ENCODE measurements around the gene GTF2H1. TPM values are rescaled to one million over a fixed set of nuclear protein-coding genes. Genes with fewer than 3 reads are reported as not detected.

GTF2H1 gene
- 10 to 100 TPM; 24.3 to 33.8 (median 27.2) TPM for polyA plus RNA-seq

DNA sequence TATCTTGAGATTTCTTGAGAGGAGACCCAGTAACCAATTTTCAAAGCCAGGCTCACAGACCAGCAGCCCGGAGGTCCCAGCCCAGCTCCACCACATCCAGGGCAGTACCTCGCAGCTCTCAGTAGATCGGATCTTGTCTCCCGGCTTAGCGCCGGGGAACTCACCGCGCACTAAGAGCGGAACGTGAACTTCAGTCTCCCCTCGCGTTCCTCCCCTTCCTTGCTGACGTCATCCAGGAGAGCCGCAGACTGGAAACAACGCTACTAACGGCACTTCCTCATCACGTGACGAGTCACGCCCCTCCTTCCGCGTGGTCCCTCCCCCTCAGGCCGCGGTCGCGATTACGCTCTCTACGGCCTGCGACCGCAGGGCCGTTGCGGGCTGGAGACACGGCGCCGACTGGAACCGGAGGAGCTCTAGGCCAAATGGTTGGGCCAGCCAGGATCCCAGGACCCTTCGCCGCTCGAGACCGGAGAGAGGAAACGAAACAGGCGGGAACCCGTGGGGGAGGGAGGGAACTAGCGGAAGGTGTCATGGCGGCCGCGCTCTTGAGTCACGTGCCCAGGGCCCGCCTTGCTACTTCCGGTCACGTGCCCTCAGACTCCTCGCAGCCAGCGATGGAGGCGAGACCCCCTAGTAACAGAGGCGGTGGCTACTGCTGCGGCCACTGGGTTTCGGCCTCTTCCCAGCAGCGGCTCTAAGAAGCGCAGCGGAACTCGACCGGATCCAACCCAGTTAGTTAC is at the start of gene GTF2H1, which contains the start of gene HPS5:
Gene GTF2H1 (plus strand): TSS at position 599 of the 743 bp plus-strand sequence. CDS start 10,508 bp downstream, outside the sequence.
Gene HPS5 (minus strand): TSS at position 172 of the 743 bp plus-strand sequence. CDS start 4,282 bp downstream, outside the sequence.
- Mint-ChIP-seq H3K27ac (peak within 1 kb of the TSS; percentile 99 to 100 (median 100)), H3K4me1 (peaks cover 52 to 81% of the 10 kb centered on the region in 2 donors), H3K27me3 (ENCODE audit: low read depth in 3 of 3) (peaks cover 8 to 18% (median 12%) of the 10 kb centered on the region in 3 donors), H3K9me3 (no peaks in the 10 kb centered on the region), H3K36me3 (peaks cover 0 to 3% (median 0%) of the 10 kb centered on the region in 3 donors), H3K4me3 (peak within 1 kb of the TSS; percentile 95 to 100 (median 99))
- peak; percentile 96 to 98 (median 98) for DNase-seq

- peaks cover 0 to 3% (median 0%) of the 10 kb centered on the region in 3 donors for H3K27me3 Mint-ChIP-seq (ENCODE audit: low read depth in 3 of 3)
- H3K36me3 Mint-ChIP-seq: peaks cover 18 to 38% (median 36%) of the 10 kb centered on the region in 3 donors
- no peak for DNase-seq
- H3K4me1 Mint-ChIP-seq: peaks cover 8 to 9% of the 10 kb centered on the region in 2 donors
- H3K9me3 Mint-ChIP-seq: no peaks in the 10 kb centered on the region
- H3K4me3 Mint-ChIP-seq: no peak overlapping the region
- no peak overlapping the region for H3K27ac Mint-ChIP-seq
Measured at GRCh38 chr11:18277565-18278271, 44.6 kb upstream of the GTF2H1 start.

DNA sequence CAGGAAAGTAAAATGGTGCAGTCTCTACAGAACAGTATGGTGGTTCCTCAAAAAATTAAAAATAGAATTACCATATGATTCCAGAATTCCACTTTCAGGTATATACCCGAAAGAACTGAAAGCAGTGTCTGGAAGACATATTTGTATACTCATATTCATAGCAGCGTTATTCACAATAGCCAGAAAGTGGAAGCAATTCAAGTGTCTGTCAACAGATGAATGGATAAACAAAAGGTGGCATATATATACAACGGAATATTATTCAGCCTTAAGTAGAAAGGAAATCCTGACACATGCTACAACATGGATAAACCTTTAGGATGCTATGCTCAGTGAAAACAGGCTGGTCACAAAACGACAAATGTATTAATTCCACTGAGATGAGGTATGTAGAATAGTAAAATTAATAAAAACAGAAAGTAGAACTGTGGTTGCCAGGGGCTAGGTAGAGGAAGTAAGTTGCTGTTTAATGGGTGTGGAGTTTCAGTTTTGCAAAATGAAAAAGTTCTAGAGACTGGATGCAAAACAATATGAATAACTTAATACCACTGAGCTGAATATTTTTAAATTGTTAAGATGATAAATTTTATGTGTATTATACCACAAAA is 41.8 kb upstream of the GTF2H1 start:
- Mint-ChIP-seq H3K36me3 (peaks cover 21 to 42% (median 36%) of the 10 kb centered on the region in 3 donors), H3K4me1 (peaks cover 8 to 9% of the 10 kb centered on the region in 2 donors), H3K27ac (peak overlapping the region; percentile 51 to 93 (median 77)), H3K27me3 (ENCODE audit: low read depth in 3 of 3) (no peaks in the 10 kb centered on the region), H3K4me3 (peak overlapping the region in 4 of 5 donors; percentile 5 to 87 (median 56)), H3K9me3 (no peaks in the 10 kb centered on the region)
- DNase-seq: peak in 1 of 3 donors; percentile 1

GRCh38 chr11:18282626-18283025 is 39.7 kb upstream of the GTF2H1 start:
- Mint-ChIP-seq H3K9me3 (no peaks in the 10 kb centered on the region), H3K27ac (no peak overlapping the region), H3K27me3 (ENCODE audit: low read depth in 3 of 3) (no peaks in the 10 kb centered on the region), H3K4me1 (peaks cover 8 to 9% of the 10 kb centered on the region in 2 donors), H3K36me3 (peaks cover 34 to 50% (median 39%) of the 10 kb centered on the region in 3 donors), H3K4me3 (no peak overlapping the region)
- DNase-seq: no peak

- no peak overlapping the region for H3K27ac Mint-ChIP-seq
- no peak for DNase-seq
- no peaks in the 10 kb centered on the region for H3K9me3 Mint-ChIP-seq
- peaks cover 30 to 56% (median 33%) of the 10 kb centered on the region in 3 donors for H3K36me3 Mint-ChIP-seq
- H3K4me3 Mint-ChIP-seq: no peak overlapping the region
- H3K4me1 Mint-ChIP-seq: peaks cover 1 to 2% of the 10 kb centered on the region in 2 donors
- H3K27me3 Mint-ChIP-seq (ENCODE audit: low read depth in 3 of 3): no peaks in the 10 kb centered on the region
Measured at GRCh38 chr11:18285841-18286240, 36.5 kb upstream of the GTF2H1 start.

- no peaks in the 10 kb centered on the region for H3K9me3 Mint-ChIP-seq
- H3K4me1 Mint-ChIP-seq: no peaks in the 10 kb centered on the region
- H3K36me3 Mint-ChIP-seq: peaks cover 36 to 59% (median 38%) of the 10 kb centered on the region in 3 donors
- no peak overlapping the region for H3K4me3 Mint-ChIP-seq
- H3K27ac Mint-ChIP-seq: no peak overlapping the region
- no peak for DNase-seq
- no peaks in the 10 kb centered on the region for H3K27me3 Mint-ChIP-seq (ENCODE audit: low read depth in 3 of 3)
Measured at GRCh38 chr11:18288911-18289310, 33.5 kb upstream of the GTF2H1 start.

GRCh38 chr11:18294862-18295261 is 27.5 kb upstream of the GTF2H1 start:
- Mint-ChIP-seq H3K9me3 (peaks cover 0 to 2% (median 0%) of the 10 kb centered on the region in 6 donors), H3K27ac (no peak overlapping the region), H3K4me1 (no peaks in the 10 kb centered on the region), H3K36me3 (peaks cover 51 to 71% (median 62%) of the 10 kb centered on the region in 3 donors), H3K27me3 (ENCODE audit: low read depth in 3 of 3) (peaks cover 0 to 1% (median 0%) of the 10 kb centered on the region in 3 donors), H3K4me3 (no peak overlapping the region)
- DNase-seq: no peak

DNA sequence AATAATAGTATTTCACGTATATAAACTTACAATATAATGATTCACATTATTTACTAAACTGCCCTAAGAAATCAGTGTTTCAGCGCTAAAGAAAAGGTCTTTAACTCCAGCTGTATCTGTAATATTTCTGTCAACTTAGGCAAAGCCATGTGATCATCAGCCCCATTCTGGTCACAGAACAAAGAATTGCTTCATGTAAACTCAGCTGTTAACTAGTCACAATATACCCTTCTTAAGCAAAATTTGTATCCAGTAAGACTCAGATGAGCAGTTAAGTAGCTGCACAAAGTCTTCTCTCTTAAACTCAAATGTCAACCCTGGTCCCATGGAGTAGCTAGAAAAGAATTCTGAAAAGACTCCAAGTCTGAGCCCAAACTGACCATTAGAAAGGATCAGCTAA is 27.1 kb upstream of the GTF2H1 start:
- H3K36me3 Mint-ChIP-seq: peaks cover 48 to 67% (median 62%) of the 10 kb centered on the region in 3 donors
- H3K27ac Mint-ChIP-seq: no peak overlapping the region
- no peak overlapping the region for H3K4me3 Mint-ChIP-seq
- no peaks in the 10 kb centered on the region for H3K4me1 Mint-ChIP-seq
- DNase-seq: no peak
- H3K9me3 Mint-ChIP-seq: peaks cover 0 to 2% (median 0%) of the 10 kb centered on the region in 6 donors
- peaks cover 0 to 1% (median 0%) of the 10 kb centered on the region in 3 donors for H3K27me3 Mint-ChIP-seq (ENCODE audit: low read depth in 3 of 3)

DNA sequence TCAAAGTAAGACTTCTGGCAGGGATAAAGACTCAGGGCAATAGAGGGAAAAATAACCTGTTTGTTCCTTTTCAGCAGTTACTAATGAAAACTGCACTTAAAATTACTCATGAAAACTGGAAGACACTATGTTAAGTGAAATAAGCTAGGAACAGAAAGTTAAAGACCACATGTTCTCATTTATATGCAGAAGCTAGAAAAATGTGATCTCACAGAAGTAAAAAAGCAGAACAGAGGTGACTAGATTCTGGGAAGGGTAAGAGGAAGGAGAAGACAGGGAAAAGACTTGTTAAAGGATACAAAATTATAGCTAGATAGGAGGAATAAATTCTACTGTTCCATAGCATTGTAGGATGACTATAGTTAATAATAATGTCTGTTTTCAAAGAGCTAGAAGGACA is 22.6 kb upstream of the GTF2H1 start:
- Mint-ChIP-seq H3K27ac (no peak overlapping the region), H3K4me1 (no peaks in the 10 kb centered on the region), H3K4me3 (no peak overlapping the region), H3K27me3 (ENCODE audit: low read depth in 3 of 3) (peaks cover 0 to 1% (median 0%) of the 10 kb centered on the region in 3 donors), H3K36me3 (peaks cover 41 to 57% (median 45%) of the 10 kb centered on the region in 3 donors), H3K9me3 (peaks cover 0 to 2% (median 0%) of the 10 kb centered on the region in 6 donors)
- DNase-seq: no peak

GRCh38 chr11:18304745-18305144 is 17.6 kb upstream of the GTF2H1 start:
- no peaks in the 10 kb centered on the region for H3K9me3 Mint-ChIP-seq
- H3K27ac Mint-ChIP-seq: peak overlapping the region in 1 of 6 donors; percentile 6
- peaks cover 29 to 55% (median 39%) of the 10 kb centered on the region in 3 donors for H3K36me3 Mint-ChIP-seq

GRCh38 chr11:18307461-18308139 is 14.8 kb upstream of the GTF2H1 start:
- no peaks in the 10 kb centered on the region for H3K9me3 Mint-ChIP-seq
- H3K4me3 Mint-ChIP-seq: no peak overlapping the region
- no peaks in the 10 kb centered on the region for H3K4me1 Mint-ChIP-seq
- H3K27ac Mint-ChIP-seq: no peak overlapping the region
- H3K27me3 Mint-ChIP-seq (ENCODE audit: low read depth in 3 of 3): no peaks in the 10 kb centered on the region
- no peak for DNase-seq
- peaks cover 28 to 59% (median 41%) of the 10 kb centered on the region in 3 donors for H3K36me3 Mint-ChIP-seq

More at GRCh38 chr11:18304745-18305144, 17.6 kb upstream of the GTF2H1 start:
- DNase-seq: no peak
- Mint-ChIP-seq H3K4me3 (no peak overlapping the region), H3K4me1 (no peaks in the 10 kb centered on the region), H3K27me3 (ENCODE audit: low read depth in 3 of 3) (no peaks in the 10 kb centered on the region)

GRCh38 chr11:18308242-18308641 is 14.1 kb upstream of the GTF2H1 start:
- H3K27me3 Mint-ChIP-seq (ENCODE audit: low read depth in 3 of 3): no peaks in the 10 kb centered on the region
- no peak for DNase-seq
- no peak overlapping the region for H3K4me3 Mint-ChIP-seq
- peaks cover 25 to 55% (median 41%) of the 10 kb centered on the region in 3 donors for H3K36me3 Mint-ChIP-seq
- no peaks in the 10 kb centered on the region for H3K9me3 Mint-ChIP-seq
- no peaks in the 10 kb centered on the region for H3K4me1 Mint-ChIP-seq
- no peak overlapping the region for H3K27ac Mint-ChIP-seq

- Mint-ChIP-seq H3K36me3 (peaks cover 25 to 47% (median 41%) of the 10 kb centered on the region in 3 donors), H3K4me1 (no peaks in the 10 kb centered on the region), H3K9me3 (no peaks in the 10 kb centered on the region), H3K4me3 (no peak overlapping the region), H3K27me3 (ENCODE audit: low read depth in 3 of 3) (no peaks in the 10 kb centered on the region), H3K27ac (no peak overlapping the region)
- no peak for DNase-seq
Measured at GRCh38 chr11:18309691-18310090, 12.7 kb upstream of the GTF2H1 start.
